CD4-positive, alpha-beta T cell treated with Interleukin-4 for 4 hours (primary cell): ENCODE results near the gene SCN10A.

Source experiments
- DNase-seq: peaks from one replicate; pipeline ENCODE4 v3.0.0-alpha.2; 2020

The SCN10A gene

DNA sequence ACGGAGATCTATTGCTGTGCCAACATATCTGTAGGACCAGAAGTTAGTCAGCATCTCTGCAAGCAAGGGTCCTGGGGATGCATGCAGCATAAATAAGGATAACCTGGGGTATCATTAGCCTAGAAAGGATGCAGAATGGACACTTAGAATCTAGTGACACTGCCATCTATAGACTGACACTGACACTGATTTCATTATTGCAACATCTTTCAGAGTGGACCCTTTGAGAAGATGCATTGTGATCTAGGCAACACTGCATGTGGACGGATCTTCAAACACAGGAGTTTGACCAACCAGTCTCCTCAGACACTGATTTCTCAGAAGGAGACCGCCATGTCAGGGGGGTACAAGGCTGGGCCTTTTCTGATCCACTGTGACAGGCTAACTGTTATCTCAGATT lies 52.4 kb downstream of the SCN10A start:
- no peak for DNase-seq

DNA sequence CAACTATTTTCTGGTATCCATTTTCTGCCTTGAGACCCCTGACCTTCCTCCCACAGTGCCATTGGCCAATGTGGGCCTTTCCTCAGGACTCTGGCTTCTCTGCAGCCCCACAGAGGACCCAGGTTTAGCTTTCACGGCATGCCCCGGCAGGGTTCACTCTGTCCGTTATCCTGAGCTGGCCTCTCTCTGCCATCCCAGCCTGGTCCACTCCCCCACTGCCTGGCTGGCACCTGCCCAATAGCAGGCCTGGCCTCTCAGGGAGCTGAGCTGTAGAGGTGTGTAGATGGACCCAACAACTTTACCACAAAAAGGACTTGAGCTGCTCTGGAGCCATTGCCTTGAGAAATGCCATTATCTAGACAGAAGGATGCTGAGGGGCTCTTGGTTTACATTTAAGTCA lies 57.5 kb downstream of the SCN10A start:
- DNase-seq, result no peak

DNA sequence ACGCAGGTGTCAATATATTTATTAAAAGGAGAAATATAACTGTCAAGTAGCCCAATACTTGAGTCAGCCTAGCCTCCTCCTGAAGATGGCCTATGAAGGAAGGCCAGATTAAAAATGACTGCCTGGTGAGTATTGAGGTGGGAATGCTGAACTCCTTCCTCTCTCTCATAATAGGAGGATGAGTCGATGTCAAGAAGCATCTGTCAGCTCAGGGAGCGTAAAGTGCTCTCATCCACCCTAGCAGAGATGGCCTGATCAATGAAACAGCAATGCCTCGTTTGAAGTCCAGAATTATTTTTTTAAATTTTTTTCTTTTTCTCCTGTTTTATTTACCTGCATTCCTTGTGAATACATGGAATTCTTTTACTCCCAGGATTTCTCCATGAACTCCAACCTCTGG lies 58.3 kb downstream of the SCN10A start:
- no peak for DNase-seq

DNA sequence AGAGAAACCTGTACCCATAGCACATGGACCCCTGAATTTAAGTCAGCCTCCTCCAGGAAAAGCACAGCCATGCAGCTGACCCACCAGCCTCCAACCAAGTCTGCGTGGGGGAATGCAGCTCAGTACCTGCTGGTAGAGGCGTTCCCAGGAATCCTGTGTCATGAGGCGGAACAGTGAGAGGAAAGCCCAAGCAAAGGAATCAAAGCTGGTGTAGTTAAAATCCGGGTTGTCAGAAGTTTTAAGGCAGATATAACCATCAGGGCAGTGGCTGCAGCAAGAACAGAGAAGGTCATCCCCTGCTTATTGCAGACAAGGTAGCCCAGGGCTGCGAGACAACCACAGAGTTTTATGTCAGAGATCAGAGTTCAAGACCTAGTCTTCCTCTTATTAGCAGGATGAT lies 59.1 kb downstream of the SCN10A start:
- no peak for DNase-seq

DNA sequence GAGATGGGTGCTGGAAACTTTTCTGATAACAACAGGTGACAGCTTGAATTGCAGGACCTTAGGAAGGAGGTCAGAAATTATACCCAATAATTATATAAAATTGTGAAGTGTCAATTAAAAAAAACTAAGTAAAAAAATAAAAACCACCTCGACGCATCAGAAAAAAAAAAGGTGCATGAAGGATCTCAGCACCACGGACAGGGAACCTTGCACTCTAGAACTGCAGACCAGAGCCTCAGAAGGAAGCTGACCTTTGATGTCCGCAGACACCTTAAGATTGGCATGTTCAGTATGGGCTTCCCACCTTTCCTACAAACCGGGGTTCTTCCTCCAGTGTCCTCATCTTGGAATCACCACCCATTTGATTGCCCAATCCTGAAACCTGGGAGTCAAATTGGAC lies 60.9 kb downstream of the SCN10A start:
- DNase-seq, result no peak

DNA sequence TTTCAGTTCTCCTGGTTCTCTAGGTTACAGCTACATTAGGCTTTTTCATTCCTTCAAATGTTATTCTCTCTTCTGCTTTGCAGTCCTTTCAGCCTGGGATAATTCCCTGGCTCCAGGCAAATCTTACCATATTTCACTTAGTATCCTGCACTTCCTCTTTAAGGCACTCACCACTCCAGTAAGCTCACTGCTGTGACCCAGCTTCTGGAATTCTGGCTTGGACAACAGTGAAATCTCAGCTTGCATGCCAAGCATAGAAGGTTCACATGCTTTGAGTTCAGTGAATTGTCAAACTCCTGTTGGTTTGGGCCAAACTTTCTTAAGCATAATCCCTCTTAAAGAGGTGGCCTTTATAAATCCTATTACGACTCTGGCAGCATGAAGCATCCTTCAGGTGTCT lies 69.4 kb downstream of the SCN10A start:
- no peak for DNase-seq

DNA sequence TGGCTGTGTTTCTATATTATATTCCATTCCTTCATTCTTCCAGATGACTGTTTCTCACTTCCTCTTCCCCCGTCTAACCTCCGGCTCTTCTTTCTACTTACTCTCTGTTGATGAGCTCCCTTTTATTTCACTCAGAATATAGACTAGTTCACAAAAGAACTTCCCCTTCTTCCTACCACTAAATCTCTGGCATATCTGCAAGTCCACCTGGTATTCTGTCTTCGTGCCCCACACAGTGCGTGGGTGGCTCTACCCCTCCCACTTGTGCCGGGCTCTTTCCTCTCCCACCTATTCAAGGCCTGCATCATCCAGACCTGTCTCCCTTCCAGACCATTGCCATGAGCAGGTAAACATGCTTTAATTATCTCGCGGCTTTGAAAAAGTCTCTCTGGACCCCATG lies 73.0 kb downstream of the SCN10A start:
- no peak for DNase-seq

DNA sequence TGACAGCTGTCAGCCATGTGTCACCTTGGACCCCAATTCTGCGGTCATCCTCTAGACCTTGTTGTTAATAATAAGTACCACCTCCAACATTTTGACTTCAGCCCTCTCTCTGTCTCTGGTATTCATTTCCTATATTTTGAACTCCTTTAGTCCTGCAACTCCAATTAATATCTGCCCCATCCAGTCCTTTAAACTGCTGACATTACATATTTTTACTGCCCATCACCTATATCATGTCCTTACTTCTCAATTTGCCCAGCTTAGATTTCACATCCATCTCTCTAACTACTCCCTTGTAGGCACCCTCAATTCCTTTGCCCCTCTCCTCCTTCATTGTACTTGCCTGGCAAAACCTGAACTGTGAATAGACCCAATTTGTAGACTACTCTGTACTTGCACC lies 73.5 kb downstream of the SCN10A start:
- no peak for DNase-seq

DNA sequence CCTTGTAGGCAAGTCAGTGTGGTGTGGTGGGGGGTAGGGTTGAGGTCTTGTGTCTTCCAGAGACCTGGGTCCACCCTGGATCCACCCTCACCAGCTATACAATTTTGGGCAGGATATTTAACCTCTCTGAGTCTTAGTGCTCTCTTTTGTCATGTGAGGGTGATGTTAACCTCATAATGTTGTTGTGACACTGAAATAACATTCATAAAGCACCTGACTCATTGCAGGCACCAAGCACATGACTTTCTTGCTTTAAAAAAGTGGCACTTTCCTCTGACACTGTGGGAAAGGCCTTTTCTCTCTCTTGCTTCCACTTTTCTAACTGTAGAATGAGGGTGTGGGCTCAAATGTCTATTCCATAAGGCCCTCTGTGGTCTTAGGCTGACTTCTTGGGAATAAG lies 75.5 kb downstream of the SCN10A start:
- DNase-seq, result no peak

DNA sequence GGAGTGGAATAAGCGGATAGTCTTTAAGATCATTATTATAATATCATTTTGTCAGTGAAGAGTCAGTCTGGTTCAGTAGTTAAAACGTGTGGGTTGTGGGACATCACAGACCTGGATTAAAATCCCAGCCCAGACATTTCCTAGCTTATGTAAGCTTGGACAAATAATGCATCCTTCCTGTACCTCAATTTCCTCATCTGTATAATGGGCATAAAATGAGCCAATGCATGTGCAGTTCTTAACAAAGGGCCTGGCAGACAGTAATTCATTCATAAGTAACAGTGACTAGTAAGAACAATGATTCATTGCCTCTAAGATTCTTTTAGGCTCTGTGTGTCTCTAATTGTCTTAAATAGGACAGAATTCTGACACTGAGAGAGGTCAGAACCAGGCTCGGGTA lies 76.1 kb downstream of the SCN10A start:
- no peak for DNase-seq

DNA sequence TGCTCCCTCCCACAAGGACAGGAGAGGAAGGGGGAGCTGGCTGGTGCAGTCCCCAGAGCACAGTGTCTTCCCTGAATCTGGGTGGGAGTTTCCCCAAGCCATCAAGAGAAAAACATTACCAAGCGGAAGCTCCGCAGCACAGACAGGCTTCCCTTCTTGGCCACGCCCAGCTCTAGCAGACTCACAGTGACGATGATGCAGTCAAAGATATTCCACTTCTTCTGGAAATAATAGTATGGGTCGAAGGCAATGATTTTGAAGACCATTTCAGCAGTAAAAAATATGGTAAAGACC lies 76.7 kb downstream of the SCN10A start:
- DNase-seq, result no peak

DNA sequence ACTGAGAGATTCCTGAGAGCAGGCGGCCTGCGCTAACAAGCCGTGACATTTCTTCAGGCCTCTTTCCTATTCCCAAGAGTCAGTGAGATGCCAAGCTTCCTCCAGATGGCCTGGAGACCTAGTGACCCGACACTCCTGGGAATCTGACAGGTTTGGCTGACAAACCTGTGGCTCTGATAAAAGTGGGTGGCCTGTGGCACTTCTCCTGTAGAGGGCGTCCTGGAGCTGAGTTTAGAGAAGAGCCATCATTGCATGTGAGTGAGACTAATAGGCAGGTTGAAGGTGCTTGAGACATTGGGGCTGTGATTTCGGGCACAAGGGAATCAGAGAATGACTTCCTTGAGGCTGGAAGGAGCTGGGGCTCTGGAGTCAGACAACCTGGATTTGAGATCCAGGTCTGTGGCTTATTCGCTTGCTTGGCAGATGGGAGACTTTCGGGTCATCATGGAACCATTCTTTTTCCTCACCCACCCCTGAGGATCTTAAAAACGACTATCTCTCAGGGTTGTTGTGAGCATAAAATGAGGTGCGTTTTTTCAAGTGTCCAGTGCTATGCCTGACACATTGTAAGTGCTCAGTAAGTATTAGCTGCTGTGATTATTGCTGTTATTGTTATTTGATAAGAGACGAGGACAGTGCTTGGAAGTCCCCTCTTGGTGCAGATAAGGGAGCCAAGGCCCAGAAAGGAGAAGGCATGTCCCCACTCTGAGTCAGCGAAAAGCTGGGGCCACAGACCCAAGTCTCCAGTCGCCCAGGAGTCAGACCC lies 77.2 kb downstream of the SCN10A start:
- no peak for DNase-seq

DNA sequence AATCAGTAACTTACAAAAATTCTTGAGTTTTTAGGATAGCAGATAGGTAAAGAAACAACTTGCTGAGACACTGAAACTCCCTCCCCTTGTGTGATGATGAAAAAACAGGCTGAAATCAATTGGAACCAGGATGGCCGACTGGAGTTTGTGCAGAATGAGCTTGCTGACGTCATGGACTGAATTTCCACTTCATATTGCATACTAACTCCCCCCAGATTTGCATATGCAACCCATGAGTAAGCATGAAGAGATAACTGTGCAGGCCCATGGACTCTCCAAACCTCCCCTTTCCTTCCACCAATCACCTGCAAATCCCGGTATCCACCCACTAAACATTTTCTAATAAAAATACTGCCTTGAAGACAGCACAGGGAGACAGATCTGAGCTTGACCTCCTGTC lies 84.5 kb downstream of the SCN10A start:
- DNase-seq, result no peak

DNA sequence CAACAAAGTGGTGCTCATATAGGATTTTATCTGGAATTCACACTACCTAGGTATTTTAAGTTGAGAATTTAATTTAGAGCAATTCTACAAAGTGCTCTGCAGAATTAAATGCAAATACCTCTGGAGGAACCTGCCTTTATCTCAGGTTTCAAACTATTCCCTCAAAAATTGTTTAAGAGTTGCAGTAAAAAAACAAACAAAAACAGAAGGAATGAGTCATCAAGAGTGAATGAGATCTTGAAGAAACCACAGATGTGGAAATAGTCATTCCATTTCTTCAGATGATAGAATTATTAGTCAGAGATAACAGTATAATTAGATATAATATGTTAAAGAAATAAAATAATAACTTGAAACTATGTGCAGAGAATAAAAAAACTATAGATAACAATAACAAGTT lies 85.7 kb downstream of the SCN10A start:
- DNase-seq, result no peak

DNA sequence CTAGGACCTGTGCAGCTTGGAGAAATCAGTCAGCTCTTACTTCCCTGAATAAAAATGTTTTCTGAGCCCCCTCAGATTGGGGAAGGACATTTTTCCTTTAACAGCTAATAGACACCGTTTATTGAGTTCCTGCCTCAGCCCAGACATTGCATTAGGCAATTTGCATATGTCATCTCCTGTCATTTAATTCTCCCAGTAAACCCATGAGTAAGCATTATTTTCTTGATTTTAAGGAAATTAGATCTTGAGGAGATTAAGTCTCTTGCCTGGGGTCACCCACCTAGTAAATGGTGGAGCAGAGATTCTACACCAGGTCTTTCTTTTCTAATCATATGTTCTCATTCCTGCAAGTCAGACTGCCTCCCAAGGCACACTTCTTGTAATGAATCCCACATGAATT lies 88.0 kb downstream of the SCN10A start:
- DNase-seq, result no peak

DNA sequence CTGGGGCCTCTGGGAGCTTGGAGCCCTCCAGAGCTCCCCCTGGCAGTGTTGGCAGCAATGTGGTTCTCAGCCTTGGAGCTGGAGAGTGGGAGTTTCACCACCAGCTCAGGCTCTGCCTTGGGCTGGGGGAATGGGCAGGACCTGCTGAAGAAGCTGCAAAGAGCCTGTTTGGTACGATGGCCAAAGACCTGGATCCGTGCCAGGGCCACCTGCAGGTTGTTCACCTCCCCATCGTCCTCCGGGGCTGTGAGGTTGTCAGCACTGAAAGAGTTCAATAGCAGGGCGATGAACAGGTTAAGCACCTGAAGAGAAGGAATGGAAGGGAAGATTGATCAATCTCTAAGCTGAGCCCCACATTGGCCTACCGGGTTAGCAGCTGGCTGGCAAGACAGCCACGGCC lies 89.3 kb downstream of the SCN10A start:
- DNase-seq, result no peak

DNA sequence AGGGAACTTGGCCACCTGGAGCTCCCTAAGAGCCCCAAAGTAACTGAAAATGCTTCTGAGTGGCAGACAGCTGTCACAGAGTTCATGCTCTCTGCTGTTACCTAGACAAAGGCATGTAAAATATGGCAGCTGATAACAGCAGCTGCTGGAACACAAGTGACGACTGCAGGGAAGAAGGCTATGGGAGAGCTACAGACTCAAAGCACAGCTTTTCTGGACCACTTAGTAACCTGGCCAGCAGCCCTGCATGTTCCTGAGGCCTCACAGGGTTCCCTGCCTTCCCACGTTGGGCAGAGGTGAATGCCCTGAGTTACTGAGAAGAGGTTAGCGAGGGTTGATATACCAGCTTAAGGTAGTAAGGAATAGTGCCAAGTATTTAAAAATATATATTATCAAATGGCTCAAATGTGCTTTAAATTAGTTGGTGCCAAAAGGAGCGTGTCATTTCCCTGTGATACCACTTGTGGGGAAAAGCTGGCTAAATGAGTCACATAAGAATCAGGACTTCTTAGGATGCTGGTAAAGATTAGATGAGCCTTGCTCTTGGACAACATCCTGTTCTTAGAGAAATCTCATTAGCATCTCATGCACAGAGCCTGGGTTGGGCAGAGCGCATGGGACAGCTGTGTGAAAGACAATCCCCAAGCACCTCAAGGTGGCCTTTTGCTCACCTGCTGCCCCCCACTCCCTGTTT lies 90.1 kb downstream of the SCN10A start:
- DNase-seq, result no peak

DNA sequence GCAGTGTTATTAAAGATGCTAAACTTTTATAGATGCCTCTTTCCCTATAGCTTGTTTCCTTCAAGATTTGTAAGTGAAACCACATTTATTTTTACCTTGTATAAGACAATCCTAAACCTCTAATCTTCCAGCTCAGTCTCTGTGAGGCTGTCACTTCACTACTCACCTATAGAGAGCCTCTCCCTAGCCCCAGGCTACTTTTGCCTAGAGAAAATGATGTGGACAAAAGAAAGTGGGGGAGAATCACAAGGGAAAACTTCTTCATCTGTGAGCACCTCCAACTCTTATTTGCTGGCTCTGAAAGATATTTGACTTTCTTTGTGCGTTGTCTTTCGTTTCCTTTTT lies 91.7 kb downstream of the SCN10A start:
- DNase-seq, result no peak

DNA sequence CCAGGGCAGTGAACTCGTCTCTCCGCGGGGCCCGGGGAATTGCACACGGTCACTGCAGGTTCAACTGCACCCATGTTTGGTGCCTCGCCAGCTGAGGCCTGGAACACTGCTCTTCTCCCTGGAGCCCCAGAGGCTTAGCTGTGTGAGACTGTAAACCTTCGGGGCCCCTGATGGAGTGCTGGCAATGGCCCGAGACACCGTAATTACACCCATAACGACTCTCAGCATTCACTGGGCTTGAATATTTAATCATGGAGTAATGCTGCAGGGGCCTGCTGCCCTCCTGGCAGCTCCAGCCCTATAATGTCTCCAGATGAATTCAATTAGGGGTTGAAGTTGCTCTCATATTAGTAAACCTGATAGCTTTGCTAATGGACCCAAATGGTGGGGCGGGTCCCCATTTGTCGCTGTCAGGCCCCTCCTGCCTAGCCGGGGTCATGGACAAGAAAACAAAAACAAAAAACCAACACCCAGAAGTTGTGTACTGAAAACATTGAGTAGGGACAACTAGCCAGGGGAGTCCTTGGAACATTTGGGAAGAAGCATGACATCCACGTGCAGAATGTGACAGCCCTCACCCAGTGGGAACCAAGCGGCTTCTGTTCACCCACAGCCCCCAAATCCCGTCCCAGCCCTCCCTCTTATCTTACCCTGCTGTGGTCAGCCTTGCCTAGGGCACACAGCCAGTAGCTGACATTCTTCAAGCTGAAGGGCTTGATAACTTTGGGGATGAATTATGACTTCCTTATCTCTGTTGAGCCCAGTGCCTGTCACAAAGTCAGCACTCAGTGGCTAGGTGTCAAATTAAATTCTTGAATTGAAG lies 92.2 kb downstream of the SCN10A start:
- DNase-seq, result no peak

DNA sequence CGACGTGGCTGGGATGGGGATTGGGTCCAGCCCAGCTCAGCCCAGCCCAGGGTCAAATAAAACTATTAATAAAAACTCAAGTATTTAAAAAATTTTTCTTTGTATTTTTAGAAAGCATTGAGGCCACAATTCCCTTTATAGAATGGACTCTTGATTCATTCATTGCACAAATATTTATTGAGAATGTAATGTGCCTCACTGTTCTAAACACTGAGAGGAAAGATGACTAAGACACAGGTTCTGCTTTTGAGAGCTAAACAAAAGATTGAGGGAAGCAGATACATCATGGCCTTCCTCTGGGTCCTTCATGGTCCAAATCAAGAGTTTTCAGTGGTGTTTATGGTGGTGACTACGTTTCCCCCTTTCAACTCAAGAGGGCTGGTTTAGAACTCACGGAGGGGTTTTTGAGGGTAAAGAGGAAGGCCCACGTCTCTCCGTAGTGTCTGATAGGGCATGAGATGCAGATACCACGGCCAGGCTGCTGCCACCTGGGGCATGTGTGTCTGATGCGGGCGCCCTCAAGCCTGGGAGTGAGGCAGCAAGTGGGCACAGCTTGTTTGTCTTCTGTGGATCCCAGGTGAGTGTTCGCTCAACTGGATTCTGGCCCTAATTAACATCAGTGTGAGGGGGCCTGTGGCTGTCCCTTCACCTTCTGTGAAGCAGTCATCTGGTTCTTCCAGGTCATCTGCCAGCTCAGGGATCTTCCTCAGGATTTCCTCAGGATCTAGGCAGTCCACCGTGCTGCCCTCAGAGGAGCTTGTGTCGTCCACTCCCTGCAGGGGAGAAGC lies 93.0 kb downstream of the SCN10A start:
- DNase-seq, result no peak

DNA sequence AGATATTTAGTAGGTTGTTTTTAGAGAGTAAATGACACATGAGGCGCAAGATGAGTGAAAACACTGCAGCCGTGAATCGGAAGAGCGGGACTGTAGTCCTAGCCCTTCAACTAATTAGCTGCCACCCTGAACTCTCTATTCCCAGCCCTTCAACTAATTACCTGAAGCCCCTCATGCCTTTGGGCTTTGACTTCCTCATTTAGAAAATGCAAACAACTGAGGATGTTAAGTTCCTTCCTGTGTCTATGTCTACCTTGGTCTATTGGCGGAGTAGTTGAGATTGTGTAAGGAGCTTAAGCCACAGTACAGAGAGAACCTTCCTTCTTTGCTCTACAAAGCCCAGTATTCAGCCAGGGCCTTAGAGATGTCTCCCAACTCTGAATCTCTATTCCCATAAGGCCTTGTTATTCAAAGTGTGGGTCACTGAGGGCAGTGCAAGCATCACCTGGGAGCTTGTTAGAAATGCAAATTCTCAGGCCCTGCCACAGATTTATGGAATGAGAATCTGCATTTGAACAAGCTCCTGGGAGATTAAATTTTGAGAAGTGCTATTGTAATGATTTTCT lies 94.7 kb downstream of the SCN10A start:
- no peak for DNase-seq

DNA sequence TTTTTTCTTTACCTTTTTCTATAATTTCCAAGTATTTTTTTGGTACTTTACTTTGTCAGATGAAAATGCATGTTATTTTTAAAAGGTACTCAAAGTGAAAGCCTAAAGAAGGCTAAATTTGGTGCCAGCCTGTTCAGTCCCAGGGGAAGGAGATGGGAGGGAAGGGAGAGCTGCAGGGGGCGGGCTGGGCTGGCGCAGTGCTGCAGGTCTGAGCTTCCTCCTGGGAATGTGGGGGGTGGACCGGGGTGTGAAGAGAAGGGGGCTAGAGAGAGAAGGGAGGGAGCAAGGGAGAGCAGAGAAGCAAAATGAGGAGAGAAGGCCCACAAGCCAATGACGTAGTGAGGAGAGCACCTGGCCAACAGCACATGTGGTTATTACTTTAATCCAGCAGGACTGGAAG lies 95.6 kb downstream of the SCN10A start:
- DNase-seq, result no peak
